Measurements from ENCODE around the gene PRPSAP1. TPM values are rescaled to one million over a fixed set of nuclear protein-coding genes. Genes with fewer than 3 reads are reported as not detected.

The PRPSAP1 gene
- total and polyA plus RNA-seq, 7 donors: 34.7 to 70.3 (median 40.7) TPM

GRCh38 chr17:76391200-76391715, 37.5 kb upstream of the PRPSAP1 start:
- Histone ChIP-seq H3K4me3 (no peak overlapping the region), H3K4me1 (peaks cover 0 to 7% (median 3%) of the 10 kb centered on the region in 4 donors), H3K36me3 (peaks cover 6 to 51% (median 15%) of the 10 kb centered on the region in 4 donors), H3K27me3 (no peaks in the 10 kb centered on the region), H3K9me3 (no peaks in the 10 kb centered on the region), H3K27ac (no peak overlapping the region)
- intact Hi-C loops (cut with DNase I): no loop called here
- no peak for DNase-seq
- WGBS, 2 donors: 95 to 97% methylated on average over 21 of the region's 21 CpGs
- TF ChIP-seq EP300 (IDR thresholded peaks at IDR 0.05): no peak
- no peak for TF ChIP-seq POLR2A (IDR thresholded peaks at IDR 0.05)
- TF ChIP-seq CTCF (IDR thresholded peaks at IDR 0.05): no peak
- TF ChIP-seq POLR2AphosphoS5 (IDR thresholded peaks at IDR 0.05): no peak

DNA sequence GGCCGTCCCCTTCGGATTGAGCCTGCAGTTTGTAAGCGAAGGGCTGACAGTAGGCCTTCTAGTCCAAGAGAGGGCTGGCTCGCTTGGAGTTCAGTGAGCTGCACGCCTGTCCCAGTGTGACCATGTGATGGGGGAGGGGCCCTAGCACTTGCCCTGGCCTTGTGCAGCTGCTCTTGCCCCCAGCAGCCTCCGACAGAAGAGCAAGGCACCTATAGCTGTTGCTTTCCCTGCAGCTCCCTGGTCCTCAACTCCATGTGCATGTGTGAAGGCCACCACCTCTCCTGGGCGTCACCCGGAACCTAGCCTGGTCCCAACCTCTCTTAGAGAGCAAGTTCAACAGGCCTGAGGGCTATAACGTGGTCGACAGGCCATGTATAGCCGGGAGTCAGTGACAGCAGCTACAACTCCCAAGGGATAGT, 36.3 kb upstream of the PRPSAP1 start:
- H3K4me1 ChIP-seq: peaks cover 0 to 19% (median 15%) of the 10 kb centered on the region in 4 donors
- WGBS, 2 donors: 89% methylated on average over 11 of the region's 11 CpGs
- H3K27me3 ChIP-seq: peaks cover 0 to 7% (median 3%) of the 10 kb centered on the region in 3 donors
- H3K36me3 ChIP-seq: peaks cover 0 to 39% (median 6%) of the 10 kb centered on the region in 4 donors
- H3K27ac ChIP-seq: no peak overlapping the region
- TF ChIP-seq EP300 (IDR thresholded peaks at IDR 0.05): no peak
- no peak for TF ChIP-seq CTCF (IDR thresholded peaks at IDR 0.05)
- H3K9me3 ChIP-seq: no peaks in the 10 kb centered on the region
- intact Hi-C loops (cut with DNase I): no loop called here
- no peak overlapping the region for H3K4me3 ChIP-seq
- no peak for DNase-seq

DNA sequence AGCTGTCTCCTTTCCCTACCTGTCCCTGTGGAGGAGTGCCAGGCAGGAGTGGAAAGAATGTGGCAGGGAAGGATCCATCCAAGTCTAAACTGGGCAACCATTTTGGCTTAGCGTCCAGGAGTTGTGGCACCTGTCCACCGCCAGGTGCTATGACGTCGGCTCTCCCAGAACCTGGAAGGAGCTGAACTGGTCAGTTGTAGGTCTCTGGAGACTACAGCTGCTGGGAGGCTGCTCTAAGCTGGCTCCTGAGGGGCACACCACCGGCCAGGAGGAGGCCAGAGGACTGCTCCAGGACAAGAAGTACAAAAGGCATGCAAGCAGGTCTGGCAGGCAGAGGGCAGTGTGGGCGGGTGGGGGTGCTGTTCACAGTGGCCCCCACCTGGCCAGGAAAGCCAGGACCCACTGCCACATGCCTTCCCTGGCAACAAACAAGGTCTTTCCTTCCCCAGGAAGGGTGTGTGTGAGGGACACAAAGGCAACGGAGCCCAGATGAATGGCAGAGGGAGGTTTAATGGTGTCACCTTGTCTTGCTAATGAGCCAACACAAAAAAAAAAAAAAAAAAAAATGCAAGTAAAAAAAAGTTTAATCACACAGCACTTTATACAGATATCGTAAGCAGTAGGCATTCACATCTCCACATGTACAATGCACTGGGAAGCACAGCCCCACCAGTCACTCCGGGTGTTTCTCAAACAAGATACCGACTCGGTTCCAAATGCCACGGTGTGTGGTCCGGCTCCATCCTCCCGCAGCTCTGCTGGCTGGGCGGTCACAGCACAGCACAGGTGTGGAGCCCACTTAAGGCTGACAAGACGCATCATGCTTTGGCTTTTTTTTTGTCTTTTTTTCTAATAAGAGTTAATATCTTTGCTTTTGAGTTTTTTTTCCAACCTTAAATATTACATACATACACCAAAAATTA, 35.5 kb upstream of the PRPSAP1 start:
- peaks cover 0 to 9% (median 3%) of the 10 kb centered on the region in 3 donors for H3K27me3 ChIP-seq
- no peaks in the 10 kb centered on the region for H3K9me3 ChIP-seq
- WGBS, 2 donors: 91 to 92% methylated on average over 16 of the region's 16 CpGs
- no peak overlapping the region for H3K4me3 ChIP-seq
- no peak for DNase-seq
- H3K4me1 ChIP-seq: peaks cover 0 to 25% (median 21%) of the 10 kb centered on the region in 4 donors
- H3K27ac ChIP-seq: no peak overlapping the region
- TF ChIP-seq POLR2A (IDR thresholded peaks at IDR 0.05) (no peak), EP300 (IDR thresholded peaks at IDR 0.05) (no peak), CTCF (IDR thresholded peaks at IDR 0.05) (no peak), POLR2AphosphoS5 (IDR thresholded peaks at IDR 0.05) (no peak)
- intact Hi-C loops (cut with DNase I): no loop called here
- peaks cover 0 to 31% (median 6%) of the 10 kb centered on the region in 4 donors for H3K36me3 ChIP-seq

GRCh38 chr17:76386966-76387765, 33.5 kb upstream of the PRPSAP1 start:
- H3K9me3 ChIP-seq: no peaks in the 10 kb centered on the region
- TF ChIP-seq CTCF (IDR thresholded peaks at IDR 0.05) (no peak), POLR2A (IDR thresholded peaks at IDR 0.05) (no peak), EP300 (IDR thresholded peaks at IDR 0.05) (no peak), POLR2AphosphoS5 (IDR thresholded peaks at IDR 0.05) (no peak)
- WGBS, 2 donors: 77 to 94% methylated on average over 31 of the region's 31 CpGs
- H3K36me3 ChIP-seq: peaks cover 0 to 21% (median 6%) of the 10 kb centered on the region in 4 donors
- peaks cover 0 to 45% (median 41%) of the 10 kb centered on the region in 4 donors for H3K4me1 ChIP-seq
- intact Hi-C loops (cut with DNase I): no loop called here
- H3K27me3 ChIP-seq: peaks cover 7 to 25% (median 14%) of the 10 kb centered on the region in 3 donors
- no peak overlapping the region for H3K4me3 ChIP-seq
- H3K27ac ChIP-seq: no peak overlapping the region
- DNase-seq: no peak

Measured in sigmoid colon (tissue), 7 donors.